Liver (tissue), 3 donors: ENCODE measurements around the gene B2M.

ENCODE experiments used
- CTCF ChIP-seq: fragments of 150-350 bp; IDR thresholded peaks from 2 replicates; pipeline ENCODE4 v1.5.1; 2017; ENCODE audit warnings: improper control_type of control experiment, low read depth, low read length; ENCODE audit not compliant: missing input control
- RAD21 ChIP-seq, 2 donors: IDR thresholded peaks; 2 replicates each; pipeline ENCODE4 v1.6.1; 2016; ENCODE audit warnings: antibody characterized with exemption in 2 of 2, mild to moderate bottlenecking in 2 of 2
- TAF1 ChIP-seq: conservative IDR thresholded peaks from 2 replicates; pipeline ENCODE4 v1.6.1; 2016; ENCODE audit warnings: antibody characterized with exemption, mild to moderate bottlenecking
- donor health status: healthy.
- donor health status: healthy.

DNA sequence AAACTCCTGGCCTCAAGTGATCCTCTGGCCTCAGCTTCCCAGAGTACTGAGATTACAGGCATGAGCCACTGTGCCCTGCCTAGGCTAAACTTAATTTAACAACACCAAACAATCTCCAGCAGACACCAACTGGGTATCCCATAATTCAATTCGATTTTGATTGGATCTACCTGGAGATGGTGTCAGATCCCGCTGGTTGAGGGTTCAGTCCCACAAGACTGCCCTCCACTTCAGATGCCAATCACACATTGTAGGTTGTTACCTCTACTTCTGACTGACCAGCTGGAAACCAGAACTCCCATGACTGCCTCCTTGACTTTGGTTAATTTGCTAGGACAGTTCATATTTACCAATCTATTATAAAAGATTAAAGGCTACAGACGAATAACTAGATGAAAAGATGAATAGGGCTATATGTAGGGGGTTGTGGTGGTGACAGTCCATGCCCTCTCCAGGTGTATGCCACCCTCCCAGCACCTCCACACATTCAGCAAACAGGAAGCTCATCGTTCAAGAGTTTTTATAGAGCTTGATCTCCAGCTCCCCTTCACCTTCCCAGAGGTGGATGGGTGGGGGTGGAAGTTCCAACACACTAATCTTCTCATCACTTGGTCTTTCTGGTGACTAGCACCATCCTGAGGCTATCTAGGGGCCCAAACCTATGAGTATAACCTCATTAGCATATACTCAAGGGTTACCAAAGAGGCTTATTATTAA, 9.3 kb downstream of the B2M start:
- TF ChIP-seq CTCF = no peak
- no peak for TF ChIP-seq TAF1
- TF ChIP-seq RAD21 (IDR thresholded peaks at IDR 0.05) = no peak
